Osteocyte (in vitro differentiated cells): Measurements from ENCODE around the gene WNK1. TPM values are rescaled to one million over a fixed set of nuclear protein-coding genes. Genes with fewer than 3 reads are reported as not detected.
"Not testable (repeated sequence)": the region's sequence is repeated elsewhere in the genome, so short reads cannot be mapped to it uniquely, and the experiment has no call there.

Experiments
- DNase-seq: peaks from one replicate; pipeline ENCODE4 v3.0.0; 2021; ENCODE audit warnings: mixed read lengths; ENCODE audit not compliant: unreplicated experiment; ENCODE audit errors: extremely low spot score
- H3K27ac Mint-ChIP-seq: one replicate; pipeline ENCODE4 v1.8.0; 2021; ENCODE audit warnings: mild to moderate bottlenecking, mixed read lengths; ENCODE audit not compliant: unreplicated experiment
- H3K27me3 Mint-ChIP-seq: one replicate; pipeline ENCODE4 v1.8.0; 2021; ENCODE audit warnings: mixed read lengths; ENCODE audit not compliant: unreplicated experiment
- H3K36me3 Mint-ChIP-seq: one replicate; pipeline ENCODE4 v1.8.0; 2021; ENCODE audit warnings: mixed read lengths; ENCODE audit not compliant: unreplicated experiment
- H3K4me1 Mint-ChIP-seq: one replicate; pipeline ENCODE4 v1.8.0; 2021; ENCODE audit warnings: mixed read lengths; ENCODE audit not compliant: unreplicated experiment
- H3K4me3 Mint-ChIP-seq: one replicate; pipeline ENCODE4 v1.8.0; 2021; ENCODE audit warnings: mild to moderate bottlenecking, moderate library complexity, mixed read lengths; ENCODE audit not compliant: unreplicated experiment
- H3K9me3 Mint-ChIP-seq: one replicate; pipeline ENCODE4 v1.8.0; 2021; ENCODE audit warnings: mixed read lengths; ENCODE audit not compliant: unreplicated experiment
- CTCF ChIP-seq: fragments of 200-600 bp; sonication (generic); IDR thresholded peaks from 2 replicates; pipeline ENCODE4 v1.5.0; 2021; ENCODE audit warnings: antibody characterized with exemption, mild to moderate bottlenecking, moderate library complexity
- total RNA-seq: library from RNA; stranded (reverse); gene quantifications from 2 replicates; pipeline ENCODE4 v1.2.1, GENCODE V29; 2021

WNK1 gene
- total RNA-seq, 1 donor from 2014 or later: 188 TPM

GRCh38 chr12:807041-807735 is 54.8 kb downstream of the WNK1 start:
- Mint-ChIP-seq H3K4me3 (no peak overlapping the region), H3K27ac (peak overlapping the region; percentile 47)
- DNase-seq: no peak

GRCh38 chr12:810116-810515 is 57.7 kb downstream of the WNK1 start:
- no peaks in the 10 kb centered on the region for H3K36me3 Mint-ChIP-seq
- no peak for TF ChIP-seq CTCF
- H3K9me3 Mint-ChIP-seq: no peaks in the 10 kb centered on the region
- H3K4me3 Mint-ChIP-seq: no peak overlapping the region
- peaks cover 57% of the 10 kb centered on the region for H3K4me1 Mint-ChIP-seq
- DNase-seq: no peak
- peak overlapping the region; percentile 16 for H3K27ac Mint-ChIP-seq
- H3K27me3 Mint-ChIP-seq: no peaks in the 10 kb centered on the region

More at GRCh38 chr12:807041-807735, 54.8 kb downstream of the WNK1 start:
- H3K9me3 Mint-ChIP-seq: no peaks in the 10 kb centered on the region
- TF ChIP-seq CTCF: no peak
- peaks cover 63% of the 10 kb centered on the region for H3K4me1 Mint-ChIP-seq
- H3K36me3 Mint-ChIP-seq: no peaks in the 10 kb centered on the region
- H3K27me3 Mint-ChIP-seq: no peaks in the 10 kb centered on the region

- no peak overlapping the region for H3K4me3 Mint-ChIP-seq
- no peak for DNase-seq
- no peaks in the 10 kb centered on the region for H3K27me3 Mint-ChIP-seq
- no peaks in the 10 kb centered on the region for H3K36me3 Mint-ChIP-seq
- H3K27ac Mint-ChIP-seq: peak overlapping the region; percentile 16
- no peak for TF ChIP-seq CTCF
- no peaks in the 10 kb centered on the region for H3K9me3 Mint-ChIP-seq
- H3K4me1 Mint-ChIP-seq: peaks cover 56% of the 10 kb centered on the region
Observed at GRCh38 chr12:810671-811415, 58.5 kb downstream of the WNK1 start.

GRCh38 chr12:812950-813349 is 60.6 kb downstream of the WNK1 start:
- no peak for TF ChIP-seq CTCF
- Mint-ChIP-seq H3K4me3 (no peak overlapping the region), H3K27ac (no peak overlapping the region), H3K4me1 (peaks cover 43% of the 10 kb centered on the region), H3K27me3 (no peaks in the 10 kb centered on the region), H3K9me3 (no peaks in the 10 kb centered on the region), H3K36me3 (peaks cover 5% of the 10 kb centered on the region)
- no peak for DNase-seq

- not testable (repeated sequence) for H3K4me3 Mint-ChIP-seq, H3K9me3 Mint-ChIP-seq, H3K27me3 Mint-ChIP-seq, H3K27ac Mint-ChIP-seq, DNase-seq
- Mint-ChIP-seq H3K4me1 (peaks cover 32% of the 10 kb centered on the region), H3K36me3 (peaks cover 16% of the 10 kb centered on the region)
Observed at GRCh38 chr12:817456-817855, 65.1 kb downstream of the WNK1 start.
